NOMO-1 (cell line): ENCODE measurements around the gene HSFX4.
"Not testable (repeated sequence)": the region's sequence is repeated elsewhere in the genome, so short reads cannot be mapped to it uniquely, and the experiment has no call there.

ENCODE experiments used
- DNase-seq, 2 experiments: peaks; one replicate each; lab custom pipeline; 2025; ENCODE audit not compliant: unreplicated experiment in 2 of 2; lab: John Stamatoyannopoulos, UW

Gene HSFX4, protein sequence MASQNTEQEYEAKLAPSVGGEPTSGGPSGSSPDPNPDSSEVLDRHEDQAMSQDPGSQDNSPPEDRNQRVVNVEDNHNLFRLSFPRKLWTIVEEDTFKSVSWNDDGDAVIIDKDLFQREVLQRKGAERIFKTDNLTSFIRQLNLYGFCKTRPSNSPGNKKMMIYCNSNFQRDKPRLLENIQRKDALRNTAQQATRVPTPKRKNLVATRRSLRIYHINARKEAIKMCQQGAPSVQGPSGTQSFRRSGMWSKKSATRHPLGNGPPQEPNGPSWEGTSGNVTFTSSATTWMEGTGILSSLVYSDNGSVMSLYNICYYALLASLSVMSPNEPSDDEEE

GRCh38 chrX:149929400-149929799 lies at the start of gene HSFX4:
Gene HSFX4, plus strand, starts transcription at chrX:149929573. Its CDS starts 72 bp downstream, at chrX:149929645.
- DNase-seq, result not testable (repeated sequence)

DNA sequence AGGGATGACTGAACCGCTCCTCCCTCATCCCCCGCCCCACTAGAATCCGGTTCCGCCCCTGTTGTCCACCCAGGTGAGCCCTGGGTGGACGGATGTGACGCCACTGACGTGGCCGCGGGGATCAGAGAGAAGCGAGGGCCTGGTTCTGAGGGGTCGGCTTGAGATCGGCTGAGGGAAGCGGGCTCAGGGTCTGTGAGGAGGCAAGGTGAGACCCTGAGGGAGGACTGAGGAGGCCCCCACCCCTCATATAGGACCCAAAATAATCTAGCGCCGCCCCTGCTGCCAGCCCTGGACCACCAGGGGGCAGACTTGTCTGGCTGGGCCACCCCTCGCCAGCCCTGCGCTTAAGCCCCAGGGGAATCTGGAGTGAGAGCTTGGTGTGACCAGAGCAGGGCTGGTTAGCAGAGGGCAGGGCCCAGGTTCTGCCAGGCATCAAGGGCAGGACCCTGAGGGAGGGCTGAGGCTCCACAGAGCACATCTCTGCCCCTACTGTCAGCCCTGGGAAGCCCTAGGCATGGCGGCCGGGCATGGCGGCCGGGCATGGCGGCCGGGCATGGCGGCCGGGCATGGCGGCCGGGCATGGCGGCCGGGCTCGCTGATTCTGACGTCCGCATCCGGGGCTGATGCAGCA lies 48.2 kb upstream of the HSFX4 start, which contains the start of gene MAGEA8:
Gene MAGEA8 (plus strand): TSS at position 103 of the 631 bp plus-strand sequence. CDS start 3,090 bp downstream, outside the sequence.
- DNase-seq, result no peak

DNA sequence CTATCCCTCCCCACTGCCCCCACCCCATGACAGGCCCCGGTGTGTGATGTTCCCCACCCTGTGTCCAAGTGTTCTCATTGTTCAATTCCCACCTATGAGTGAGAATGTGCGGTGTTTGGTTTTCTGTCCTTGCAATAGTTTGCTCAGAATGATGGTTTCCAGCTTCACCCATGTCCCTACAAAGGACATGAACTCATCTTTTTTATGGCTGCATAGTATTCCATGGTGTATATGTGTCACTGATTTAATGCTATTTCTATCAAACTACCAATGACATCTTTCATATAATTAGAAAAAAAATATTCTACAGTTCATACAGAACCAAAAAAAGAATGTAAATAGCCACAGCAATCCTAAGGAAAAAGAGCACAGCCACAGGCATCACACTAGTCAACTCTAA lies 38.5 kb upstream of the HSFX4 start:
- DNase-seq, result not testable (repeated sequence)

DNA sequence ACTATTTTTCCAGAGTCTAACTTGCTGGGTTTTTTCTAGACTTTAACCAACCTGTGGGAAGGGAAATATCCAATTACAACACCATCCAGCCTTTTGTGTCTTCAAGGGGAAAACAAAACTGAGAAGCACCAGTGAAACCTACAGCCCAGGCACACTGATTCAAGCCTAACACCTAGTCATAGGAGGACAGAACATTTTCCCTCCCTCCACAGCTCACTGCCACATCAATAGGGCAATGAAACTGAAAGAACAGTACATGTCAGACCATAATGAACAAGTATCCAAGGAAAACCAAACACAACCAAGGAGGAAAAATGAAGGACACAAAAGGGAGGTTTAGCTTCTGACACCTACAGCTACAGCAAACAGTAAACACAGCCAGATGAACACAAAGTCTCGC lies 30.8 kb upstream of the HSFX4 start:
- no peak for DNase-seq

DNA sequence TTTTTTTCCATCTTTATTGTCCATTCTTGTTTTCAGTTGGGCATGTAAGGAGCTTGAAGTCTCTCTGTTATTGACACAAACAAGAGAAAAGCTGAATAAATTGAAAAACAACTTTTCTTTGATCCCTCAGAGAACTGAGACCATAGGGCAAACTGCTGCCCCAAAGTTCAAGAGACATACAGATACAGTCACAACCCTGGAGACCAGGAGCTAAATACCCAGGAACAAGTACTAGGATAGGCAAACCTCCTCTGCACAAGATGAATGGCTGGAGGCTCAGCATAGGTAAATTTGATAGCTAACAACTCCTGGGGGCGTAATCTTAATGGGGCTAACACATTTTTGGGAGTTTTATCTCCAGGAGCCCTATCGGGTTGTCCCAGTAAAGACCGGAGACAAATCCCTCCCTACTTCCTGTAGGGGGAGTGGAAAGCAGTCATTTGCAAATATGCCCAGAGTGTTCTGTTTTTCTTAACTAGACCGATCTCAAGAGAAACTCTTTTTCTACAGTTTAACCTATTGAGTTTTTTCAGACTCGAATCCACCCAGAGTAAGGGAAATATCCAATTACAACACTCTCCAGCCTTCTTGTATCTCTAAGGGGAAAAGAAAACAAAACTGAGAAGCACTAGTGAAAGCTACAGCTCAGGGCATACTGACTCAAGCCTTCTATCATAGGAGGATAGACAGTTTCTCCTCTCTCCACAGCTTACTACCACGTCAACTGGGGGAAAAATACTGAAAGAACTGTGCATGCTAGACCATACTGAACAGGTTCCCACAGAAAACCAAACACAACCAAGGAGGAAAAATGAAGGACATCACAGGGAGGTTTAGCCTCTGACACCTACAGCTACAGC lies 25.3 kb upstream of the HSFX4 start:
- no peak for DNase-seq

DNA sequence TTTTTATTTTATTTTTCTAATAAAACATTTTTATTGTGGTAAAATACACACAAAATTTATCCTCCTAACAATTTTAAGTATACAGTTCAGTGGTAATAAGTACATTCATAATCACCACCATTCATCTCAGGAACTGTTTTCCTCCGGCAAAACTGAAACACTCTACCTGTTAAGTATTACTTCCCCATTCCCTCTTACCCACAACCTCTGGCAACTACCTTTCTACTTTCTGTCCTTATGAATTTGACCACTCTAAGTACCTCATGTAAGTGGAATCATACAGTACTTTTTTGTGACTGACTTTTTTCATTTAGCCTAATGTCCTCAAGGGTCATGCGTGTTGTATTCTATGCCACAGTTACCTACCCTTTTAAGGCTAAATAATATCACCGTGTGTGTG lies 21.1 kb upstream of the HSFX4 start:
- no peak for DNase-seq

DNA sequence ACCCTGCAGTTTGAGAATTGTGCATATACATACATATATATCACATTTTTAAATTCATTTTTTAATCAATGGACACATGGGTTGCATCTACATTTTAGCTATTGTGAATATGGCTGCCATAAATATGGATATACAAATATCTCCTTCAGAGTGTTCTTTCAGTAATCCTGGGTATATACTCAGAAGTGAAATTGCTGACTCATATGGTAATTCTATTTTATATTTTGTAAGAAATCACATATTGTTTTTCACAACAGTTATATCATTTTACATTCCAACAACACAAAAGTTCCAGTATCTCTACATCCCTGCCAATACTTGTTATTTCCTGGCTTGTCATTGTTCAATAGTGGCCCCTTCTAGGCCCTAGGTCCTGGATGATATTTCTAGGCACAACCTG lies 20.6 kb upstream of the HSFX4 start:
- no peak for DNase-seq

DNA sequence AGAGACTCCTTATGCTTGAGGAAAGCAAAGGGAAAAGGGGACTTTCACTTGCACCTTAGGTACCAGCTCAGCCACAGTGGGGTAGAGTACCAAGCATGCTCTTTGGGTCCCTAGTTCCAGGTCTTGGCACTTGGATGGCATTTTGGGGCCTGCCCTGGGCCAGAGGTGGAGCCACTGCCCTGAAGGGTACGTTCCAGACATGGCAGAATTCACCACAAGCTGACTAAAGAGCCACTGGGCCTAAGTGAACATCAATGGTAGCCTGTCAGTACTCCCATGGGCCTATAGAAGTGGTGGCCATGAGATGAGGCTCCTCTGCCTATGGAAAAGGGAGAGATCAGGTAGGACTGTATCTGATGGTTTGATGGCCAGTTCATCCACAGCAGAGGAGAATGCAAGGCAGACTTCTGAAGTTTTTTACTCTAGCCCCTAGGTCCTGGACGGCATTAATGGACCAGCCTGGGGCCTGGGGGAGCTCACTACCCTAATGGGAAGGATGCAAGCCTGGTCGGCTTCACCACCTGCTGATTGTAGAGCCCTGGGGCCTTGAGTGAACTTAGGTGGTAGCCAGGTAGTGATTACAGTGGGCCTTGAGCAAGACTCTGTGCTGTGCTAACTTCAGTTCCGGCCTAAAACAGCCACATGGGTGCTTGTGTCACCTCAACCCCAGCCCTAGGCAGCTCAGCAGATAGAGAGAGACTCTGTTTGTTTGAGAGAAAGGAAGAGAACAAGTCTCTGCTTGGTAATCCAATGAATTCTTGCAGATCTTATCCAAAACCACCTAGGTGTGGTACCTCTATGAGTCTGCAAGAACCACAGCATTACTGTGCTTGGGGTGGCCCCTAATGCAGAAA lies 19.8 kb upstream of the HSFX4 start:
- DNase-seq, result peak in 1 of 2 experiments; percentile 41

GRCh38 chrX:149910178-149910695 lies 19.1 kb upstream of the HSFX4 start:
- DNase-seq, result peak; percentile 19 to 46

DNA sequence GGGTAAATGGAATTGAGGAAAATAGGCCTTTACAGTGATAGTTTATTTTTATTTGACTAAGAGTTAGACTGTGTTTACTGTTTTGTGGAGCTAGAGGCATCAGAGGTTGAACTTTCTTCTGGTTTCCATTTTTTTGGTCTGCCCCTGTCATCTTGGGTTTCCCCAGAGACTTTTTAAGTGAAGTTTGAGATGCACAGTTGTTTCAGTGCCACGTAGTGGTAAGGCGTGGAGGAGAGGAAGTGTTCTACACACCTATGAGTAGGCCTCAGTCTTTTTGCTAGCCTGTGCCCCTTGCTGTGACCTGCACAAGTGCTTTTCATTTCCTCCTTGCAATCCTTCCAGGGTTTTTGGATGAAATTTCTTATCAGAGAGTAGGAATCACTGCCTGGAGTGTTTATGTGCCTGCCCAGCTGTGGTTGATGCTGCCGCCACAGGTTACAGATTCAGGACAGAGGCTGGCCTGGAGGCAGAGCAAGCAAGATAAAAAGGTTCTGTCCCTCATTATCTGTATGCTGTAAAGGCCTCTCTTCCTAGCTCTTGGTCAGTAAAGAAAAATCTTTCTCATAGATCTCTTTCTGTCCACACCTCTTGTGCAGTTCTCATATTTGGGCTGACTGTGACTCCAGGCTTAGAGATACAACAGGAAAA lies 12.5 kb upstream of the HSFX4 start:
- no peak for DNase-seq

DNA sequence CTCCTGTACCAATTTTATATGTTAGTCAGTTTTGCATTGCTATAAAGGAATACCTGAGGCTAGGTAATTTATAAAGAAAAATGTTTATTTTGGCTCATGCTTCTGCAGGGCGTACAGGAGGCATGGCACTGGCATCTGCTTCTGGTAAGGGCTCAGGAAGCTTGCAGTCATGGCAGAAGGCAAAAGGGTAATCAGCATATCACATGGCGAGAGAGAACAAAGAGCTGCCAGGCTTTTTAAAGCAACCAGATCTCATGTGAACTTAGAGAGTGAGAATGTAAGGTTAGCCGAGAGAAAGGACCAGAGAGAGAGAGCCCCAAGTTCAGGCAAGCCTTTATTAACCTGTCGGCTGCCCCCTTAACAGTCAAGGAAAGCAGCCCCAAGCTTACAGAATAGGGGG lies 5.5 kb upstream of the HSFX4 start:
- not testable (repeated sequence) for DNase-seq

DNA sequence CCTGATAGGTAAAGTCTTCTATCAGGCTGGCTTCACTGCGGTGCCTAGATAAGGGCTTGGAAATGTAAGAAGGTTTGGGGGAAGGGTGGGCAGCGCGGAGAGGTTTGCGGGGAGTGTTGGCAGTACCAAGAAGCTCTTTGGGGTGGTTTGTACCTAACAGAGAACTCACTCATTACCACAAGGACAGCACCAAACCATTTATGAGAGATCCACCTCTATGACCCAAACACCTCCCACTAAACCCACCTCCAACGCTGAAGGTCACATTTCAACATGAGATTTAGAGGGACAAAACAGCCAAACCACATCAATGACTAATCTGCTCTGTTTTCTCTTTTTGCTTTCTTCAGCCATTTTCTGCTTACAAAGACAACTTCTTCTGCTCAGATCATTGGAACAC lies 4.9 kb upstream of the HSFX4 start:
- not testable (repeated sequence) for DNase-seq

- DNase-seq, result not testable (repeated sequence)
Observed at GRCh38 chrX:149927245-149927963, 2.0 kb upstream of the HSFX4 start.

GRCh38 chrX:149927964-149928258 lies 1.5 kb upstream of the HSFX4 start:
- not testable (repeated sequence) for DNase-seq

GRCh38 chrX:149928635-149929034 lies 738 bp upstream of the HSFX4 start:
- DNase-seq, result not testable (repeated sequence)

- DNase-seq, result not testable (repeated sequence)
Observed at GRCh38 chrX:149931355-149931754, 2.0 kb downstream of the HSFX4 start.

- DNase-seq, result not testable (repeated sequence)
Observed at GRCh38 chrX:149932150-149932549, 2.8 kb downstream of the HSFX4 start.

GRCh38 chrX:149932970-149933369 lies 3.6 kb downstream of the HSFX4 start:
- DNase-seq, result not testable (repeated sequence)

GRCh38 chrX:149933547-149933946 lies 4.2 kb downstream of the HSFX4 start:
- not testable (repeated sequence) for DNase-seq
